ENCODE results near the gene PRPF6. TPM values are rescaled to one million over a fixed set of nuclear protein-coding genes. Genes with fewer than 3 reads are reported as not detected.
"Not testable (repeated sequence)": the region's sequence is repeated elsewhere in the genome, so short reads cannot be mapped to it uniquely, and the experiment has no call there.

PRPF6 gene
- total RNA-seq, 1 donor from 2014 or later: 49.0 TPM

DNA sequence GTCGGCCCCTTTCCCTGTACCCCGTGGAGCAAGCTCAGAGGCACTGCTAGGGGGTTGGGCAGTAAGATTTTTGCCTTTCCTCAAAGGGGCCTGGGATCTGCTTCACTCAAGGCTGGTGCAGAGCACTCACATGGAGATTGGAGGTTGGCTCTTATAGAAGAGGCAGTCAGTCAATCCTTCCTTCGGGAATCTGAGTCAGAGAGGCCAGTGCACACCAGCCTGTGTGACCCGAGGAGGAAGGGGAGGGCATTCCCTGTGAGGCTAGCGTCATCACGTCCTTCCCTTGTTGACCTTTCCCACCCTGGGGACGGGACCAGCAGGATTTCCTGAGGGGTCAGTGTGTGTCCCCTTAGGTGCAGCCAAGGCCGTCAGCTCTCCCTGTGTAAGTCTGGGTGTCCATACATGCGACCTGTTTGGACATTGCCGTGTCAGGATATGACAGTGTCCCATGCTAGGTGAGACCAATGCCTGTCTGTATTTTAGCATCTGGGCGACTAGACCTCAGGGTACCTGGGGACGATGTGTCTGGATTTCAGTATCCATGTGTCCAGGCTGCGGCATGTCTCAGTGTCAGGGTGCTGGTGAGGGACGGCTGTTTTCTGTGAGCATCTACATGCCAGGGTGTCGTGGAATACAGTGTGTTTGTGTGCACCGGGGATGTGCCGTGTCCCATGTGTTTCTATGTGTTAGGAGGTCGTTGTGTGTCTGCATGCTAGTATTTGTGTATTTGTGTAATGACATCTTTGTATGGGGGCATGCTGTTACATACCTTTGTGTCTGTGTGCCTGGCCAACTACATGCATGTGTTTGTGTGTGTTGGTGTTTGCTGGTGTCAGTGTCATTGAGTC lies 8.4 kb upstream of the PRPF6 start:
- DNase-seq (ENCODE audit: low read depth in 2 of 2): peak; percentile 77 to 81

DNA sequence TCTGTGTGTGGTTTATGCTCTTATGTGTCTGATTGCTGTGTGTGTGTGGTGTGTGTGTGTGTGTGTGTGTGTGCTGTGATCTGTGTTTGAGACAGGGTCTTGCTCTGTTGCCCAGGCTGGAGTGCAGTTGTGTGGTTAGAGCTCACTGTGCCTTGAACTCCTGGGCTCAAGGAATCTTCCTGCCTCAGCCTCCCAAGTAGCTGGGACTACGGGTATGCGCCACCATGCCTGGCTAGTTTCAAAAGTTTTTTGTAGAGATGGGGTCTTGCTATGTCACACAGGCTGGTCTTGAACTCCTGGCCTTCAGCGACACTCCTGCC lies 7.8 kb upstream of the PRPF6 start:
- DNase-seq (ENCODE audit: low read depth in 2 of 2): no peak

DNA sequence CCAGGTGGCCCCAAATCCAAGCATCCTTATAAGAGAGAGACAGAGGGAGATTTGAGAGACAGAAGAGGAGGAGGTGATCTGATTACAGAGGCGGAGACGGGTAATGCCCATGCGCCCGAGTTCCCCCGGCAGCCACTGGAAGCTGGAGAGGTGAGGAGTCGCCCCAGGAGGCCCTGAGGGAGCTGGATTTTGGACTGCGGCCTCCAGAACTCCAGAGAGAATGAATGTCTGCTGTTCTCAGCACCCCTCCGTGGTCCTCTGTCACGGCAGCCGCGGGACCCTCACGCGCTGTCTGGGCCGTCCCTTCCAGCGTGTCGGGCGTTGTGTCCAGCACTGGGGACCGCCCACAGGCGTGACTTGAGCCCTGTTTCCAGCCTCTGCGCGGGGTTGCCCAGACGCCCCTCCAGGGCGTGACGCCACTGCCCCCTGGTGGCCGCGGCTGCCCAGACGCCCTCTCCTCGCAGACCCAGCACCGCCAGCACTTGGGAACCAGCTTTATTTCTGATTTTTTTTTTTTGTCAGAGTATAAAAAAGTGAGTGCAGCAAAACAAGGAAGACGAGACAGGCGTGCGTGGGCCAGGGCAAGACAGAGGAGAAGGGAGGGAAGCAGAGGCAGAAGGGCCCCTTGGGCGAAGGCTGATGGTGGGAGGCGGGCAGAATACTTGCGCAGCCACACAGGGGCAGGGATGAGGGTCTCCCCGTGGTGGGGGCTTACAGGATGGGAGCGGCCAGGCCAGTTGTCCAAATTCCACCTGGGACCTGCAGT lies 7.1 kb upstream of the PRPF6 start:
- DNase-seq (ENCODE audit: low read depth in 2 of 2): peak; percentile 67 to 88

DNA sequence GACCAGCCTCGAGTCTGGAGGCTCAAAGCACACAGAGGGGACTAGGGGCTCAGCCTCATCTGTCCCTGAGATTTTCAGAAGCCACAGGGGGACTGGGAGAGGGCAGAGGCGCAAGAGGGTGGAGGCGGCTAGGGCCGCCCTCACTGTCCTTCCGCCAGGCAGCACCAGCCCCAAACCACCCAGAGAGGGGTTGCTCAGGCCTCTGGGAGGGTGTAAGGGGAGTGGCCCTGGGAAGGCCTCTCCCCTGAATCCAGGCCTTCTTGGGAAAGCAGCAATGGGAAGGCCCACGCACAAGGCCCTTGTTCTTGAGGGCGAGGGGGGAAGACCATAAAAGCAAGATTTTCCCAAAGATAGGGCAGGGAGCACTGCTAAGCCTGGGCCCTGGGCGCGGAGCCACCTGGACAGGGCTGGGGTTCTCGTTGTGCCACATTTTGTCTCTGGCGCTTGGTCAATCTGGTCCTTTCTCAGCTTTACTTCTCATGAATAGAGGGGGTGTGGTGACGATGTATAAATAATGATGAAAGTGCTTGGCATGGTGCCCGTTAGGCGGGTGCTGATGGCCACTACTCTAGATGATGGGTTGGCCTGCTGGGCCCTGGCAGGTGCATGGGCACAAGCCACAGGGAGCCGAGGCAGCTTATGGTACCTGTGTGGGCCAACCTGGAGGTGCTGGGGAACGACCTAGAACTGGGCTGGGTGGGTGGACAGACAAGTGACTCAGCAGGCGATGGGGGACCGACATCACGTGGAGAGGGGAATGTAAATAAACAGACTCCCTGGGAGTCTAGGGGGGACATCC lies 6.3 kb upstream of the PRPF6 start:
- DNase-seq (ENCODE audit: low read depth in 2 of 2): no peak

DNA sequence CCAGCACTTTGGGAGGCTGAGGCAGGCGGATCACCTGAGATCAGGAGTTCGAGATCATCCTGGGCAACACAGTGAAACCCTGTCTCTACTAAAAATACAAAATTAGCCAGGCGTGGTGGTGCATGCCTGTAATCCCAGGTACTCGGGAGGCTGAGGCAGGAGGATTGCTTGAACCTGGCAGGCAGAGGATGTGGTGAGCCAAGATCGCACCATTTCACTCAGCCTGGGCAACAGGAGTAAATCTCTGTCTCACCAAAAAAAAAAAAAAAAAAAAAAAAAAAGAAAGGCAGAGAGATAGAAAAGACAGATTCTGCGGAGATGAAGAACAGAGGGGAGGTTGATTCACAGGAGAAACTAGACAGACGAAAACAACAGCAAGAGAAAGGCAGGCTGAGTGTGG lies 4.4 kb upstream of the PRPF6 start:
- DNase-seq (ENCODE audit: low read depth in 2 of 2): not testable (repeated sequence)

DNA sequence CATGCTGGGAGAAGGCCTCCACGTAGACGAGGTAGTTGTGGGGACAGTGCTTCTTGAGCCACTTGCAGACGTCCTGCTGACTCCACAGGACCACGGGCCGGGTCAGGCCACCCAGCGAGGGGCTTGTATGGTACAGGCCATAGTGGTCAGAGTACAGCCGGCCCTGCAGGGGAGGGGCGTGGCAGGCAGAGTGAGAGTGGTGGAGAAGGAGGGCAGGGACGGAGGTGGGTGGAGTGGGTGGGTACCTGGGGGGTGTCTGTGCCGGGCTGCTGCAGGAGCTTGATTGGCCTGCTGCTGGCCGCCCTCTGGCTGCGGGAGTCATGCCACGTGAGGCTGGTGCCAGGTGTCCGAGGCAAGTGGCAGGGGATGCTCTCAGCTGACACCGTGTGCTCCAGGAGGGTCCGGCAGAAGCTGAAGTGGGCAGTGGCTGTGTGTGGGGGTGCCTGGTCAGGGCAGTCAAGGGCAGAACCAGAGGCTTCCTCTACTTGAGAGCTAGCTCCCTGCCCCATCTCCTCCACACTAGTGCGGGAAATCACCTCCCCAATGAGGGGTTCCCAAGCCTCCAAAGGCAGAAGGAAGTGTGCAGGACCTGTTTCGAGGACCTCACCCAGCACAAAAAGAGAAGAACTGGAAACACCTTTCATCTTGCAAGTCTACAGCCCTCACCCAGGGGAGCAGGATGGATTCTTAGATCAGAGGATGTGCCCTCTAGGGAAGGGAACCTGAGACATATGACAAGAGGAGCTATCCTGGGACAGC lies 3.8 kb upstream of the PRPF6 start:
- DNase-seq (ENCODE audit: low read depth in 2 of 2): no peak

DNA sequence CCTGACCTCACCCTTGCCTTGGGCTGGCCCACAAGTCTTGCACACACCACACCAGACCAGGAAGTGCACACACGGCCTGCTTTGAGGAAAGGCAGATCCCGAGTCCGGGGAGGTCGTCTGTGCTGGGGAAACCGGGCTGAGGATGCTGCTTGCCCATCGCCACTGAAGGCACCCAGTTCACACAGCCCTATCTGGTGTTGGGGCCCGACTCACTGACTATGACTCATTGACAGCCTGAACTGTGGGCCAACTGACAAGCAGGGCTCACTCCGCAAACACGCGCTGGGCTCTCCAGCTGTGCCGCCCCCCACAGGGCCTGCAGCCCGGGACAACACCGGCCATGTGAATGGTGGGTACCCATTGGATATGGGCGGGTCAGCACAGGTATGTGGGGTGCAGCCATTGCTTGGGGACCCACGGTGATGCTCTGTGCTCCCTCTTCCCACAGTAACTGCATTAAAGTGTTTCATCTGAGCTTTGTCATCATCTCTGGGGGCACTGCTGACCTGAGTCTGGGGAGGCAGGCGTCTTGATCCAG lies 3.1 kb upstream of the PRPF6 start:
- no peak for DNase-seq (ENCODE audit: low read depth in 2 of 2)

DNA sequence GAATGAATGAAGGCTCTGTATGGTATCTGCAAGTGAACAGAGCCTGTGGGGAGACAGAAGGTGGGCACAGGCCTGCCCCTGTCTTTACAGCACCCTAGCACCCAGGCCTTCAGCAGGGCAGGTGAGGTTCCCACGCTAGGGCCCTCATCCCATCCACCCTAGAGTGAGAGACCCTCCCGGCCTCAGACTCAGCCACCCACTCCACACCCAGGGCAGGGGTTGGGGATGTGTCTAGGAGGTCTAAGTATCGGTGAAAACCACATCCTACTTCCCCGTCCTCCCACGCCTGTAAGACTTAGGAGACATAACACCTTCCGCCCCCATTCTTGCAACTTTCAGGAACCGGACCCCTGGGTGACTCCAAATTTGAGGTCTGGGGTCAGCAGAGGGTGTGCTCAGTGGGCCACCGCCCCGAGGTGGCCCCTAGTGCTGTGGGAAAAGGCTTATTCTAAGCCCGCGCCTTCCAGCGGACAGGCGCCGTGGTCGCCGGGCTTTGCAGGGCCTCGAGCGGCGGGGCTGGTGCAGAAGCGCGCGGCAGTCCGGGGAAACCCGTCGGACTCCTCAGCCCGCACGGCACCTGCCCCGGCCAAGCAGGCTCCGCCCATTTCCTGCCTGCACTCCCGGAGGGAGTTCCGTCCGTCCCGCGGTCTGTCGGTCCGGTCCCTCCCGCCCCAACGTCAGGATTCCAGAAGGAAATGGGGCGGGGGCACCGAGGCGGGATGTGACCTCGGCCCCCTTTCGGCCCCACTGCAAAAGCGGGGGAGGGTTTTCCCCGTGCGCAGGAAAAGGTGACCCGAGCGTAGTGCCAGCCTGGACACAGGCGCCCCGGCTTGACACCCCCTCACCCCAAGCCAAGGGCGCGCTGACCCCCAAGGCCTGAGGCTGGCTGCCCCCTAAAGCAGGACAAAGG lies 2.4 kb upstream of the PRPF6 start:
- peak; percentile 39 to 58 for DNase-seq (ENCODE audit: low read depth in 2 of 2)

DNA sequence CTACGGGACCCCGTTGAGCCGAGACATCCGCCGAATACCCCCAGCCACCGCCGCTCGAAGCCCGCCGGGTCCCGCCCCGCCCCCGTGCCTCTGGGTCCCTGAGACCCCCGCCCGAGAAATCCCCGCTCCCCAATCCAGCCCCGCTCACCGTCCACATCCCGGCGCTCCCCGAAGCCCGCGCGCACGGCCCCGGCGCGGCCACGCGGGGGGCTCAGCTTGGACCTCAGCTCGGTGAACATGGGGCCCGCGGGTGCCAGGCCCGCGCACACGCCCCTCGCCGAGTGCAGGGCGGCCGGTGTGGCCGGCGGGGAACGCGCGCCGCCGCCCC lies 1.7 kb upstream of the PRPF6 start:
- no peak for DNase-seq (ENCODE audit: low read depth in 2 of 2)

DNA sequence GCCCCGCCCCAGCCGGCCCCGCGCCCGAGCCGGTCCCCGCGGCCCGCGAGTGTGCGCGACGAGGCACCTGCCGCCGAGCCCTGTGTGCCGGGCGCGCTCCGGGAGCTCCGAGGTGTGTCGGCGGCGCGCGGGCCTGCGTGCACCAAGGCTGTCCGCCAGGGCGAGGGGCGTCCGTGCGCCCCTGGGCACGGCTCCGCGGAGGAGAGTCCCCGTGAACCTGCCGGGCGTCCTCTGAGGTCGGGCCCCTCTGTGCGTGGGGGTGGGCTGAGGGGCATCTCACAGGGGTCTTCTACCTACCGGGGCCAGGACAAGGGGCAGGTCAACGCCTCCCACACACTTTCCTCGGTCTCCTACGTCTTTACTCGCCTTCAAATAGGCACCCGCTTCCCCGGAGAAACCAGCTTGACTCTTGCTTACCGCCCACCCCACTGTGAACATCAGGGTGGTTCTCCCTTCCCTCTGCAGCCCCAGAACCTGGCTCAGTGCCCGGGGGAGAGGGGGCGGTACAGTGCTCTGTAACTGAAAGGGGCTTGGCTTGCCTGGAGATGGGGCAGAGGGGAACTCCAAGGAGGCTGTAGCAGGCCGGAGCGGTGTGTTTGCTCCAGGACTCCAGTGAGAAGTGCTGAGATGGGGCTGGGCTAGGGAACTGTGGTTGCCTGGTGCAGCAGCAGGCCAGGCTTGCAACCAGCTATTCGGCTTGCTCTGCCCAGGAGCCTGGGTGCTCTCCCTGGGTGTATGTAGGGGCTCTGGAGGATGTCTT lies 1.2 kb upstream of the PRPF6 start, which contains the start of gene SAMD10:
SAMD10 (minus strand) TSS at position 86 of the 760 bp plus-strand sequence. CDS start 175 bp downstream, outside the sequence.
- peak in 1 of 2 donors; percentile 35 for DNase-seq (ENCODE audit: low read depth in 2 of 2)

DNA sequence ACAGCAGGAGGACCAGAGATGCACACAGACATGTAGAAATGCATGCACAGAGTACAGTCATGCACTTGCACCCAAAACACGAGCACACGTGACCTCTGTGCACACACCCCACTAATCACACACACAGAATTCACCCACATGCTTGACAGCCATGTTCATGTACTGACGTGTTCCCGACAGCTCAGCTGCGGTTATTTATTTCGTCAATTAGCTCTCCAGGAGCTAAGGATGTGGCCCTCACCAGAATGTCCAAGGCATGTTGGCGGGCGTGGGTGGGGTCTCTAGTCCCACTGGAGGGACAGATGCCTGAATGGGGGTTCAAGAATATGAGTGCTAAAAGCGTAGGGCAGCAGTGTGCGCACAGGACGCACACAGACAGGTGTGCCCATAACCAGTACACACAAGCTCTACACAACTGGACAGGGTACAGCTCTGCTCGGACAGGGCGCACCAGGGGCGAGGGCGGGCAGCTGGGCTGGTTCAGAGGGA lies 571 bp upstream of the PRPF6 start:
- no peak for DNase-seq (ENCODE audit: low read depth in 2 of 2)

DNA sequence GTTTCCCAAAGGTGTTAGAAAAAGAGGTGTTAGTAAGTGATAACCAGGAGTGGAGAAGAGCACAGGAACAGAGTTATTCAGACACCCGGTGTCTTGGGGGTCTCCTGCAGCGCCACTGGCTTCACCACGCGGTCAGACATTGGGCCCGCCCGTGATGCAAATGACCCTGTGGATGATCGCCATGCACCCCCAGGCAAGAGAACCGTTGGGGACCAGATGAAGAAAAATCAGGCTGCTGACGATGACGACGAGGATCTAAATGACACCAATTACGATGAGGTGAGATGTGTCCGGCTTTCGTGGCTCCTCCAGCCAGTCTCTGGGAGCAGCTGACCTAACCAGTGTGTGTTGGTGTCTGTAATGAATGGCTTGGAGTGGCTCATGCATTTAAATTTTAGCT lies 2.0 kb downstream of the PRPF6 start:
- DNase-seq (ENCODE audit: low read depth in 2 of 2): no peak

DNA sequence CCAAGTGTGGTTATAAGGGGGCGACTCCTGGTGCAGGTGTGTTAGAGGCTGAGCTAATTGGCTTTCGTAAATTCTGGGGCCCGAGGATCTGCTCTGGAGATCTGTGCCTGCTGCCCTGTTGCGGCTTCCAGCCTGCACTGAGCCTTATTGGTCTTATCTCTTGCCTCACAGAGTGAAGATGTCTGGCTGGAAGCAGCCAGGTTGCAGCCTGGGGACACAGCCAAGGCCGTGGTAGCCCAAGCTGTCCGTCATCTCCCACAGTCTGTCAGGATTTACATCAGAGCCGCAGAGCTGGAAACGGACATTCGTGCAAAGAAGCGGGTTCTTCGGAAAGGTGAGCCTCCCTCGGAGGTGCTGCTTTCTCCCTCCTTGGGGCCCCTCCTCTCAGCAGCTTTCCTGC lies 20.0 kb downstream of the PRPF6 start:
- DNase-seq (ENCODE audit: low read depth in 2 of 2): no peak

DNA sequence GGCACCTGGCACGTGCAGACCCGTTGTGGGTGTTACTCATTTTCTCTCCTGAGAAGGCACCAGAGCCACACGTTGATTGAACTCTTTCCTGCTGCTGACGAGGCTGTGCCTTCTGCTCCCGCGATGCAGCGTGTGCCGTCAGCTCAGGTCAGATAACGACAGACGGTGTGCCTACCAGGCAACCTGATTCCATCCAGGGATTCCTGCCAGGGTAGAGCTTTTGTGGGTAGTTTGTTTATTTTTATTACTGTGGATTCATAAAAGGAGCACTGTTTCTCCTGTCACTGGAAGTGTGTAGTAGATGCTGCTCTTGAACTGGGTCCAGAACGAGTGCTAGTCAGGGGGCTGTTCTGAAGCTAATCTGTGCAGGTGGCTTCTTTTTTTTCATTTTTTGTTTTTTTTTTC lies 20.7 kb downstream of the PRPF6 start:
- DNase-seq (ENCODE audit: low read depth in 2 of 2): no peak

DNA sequence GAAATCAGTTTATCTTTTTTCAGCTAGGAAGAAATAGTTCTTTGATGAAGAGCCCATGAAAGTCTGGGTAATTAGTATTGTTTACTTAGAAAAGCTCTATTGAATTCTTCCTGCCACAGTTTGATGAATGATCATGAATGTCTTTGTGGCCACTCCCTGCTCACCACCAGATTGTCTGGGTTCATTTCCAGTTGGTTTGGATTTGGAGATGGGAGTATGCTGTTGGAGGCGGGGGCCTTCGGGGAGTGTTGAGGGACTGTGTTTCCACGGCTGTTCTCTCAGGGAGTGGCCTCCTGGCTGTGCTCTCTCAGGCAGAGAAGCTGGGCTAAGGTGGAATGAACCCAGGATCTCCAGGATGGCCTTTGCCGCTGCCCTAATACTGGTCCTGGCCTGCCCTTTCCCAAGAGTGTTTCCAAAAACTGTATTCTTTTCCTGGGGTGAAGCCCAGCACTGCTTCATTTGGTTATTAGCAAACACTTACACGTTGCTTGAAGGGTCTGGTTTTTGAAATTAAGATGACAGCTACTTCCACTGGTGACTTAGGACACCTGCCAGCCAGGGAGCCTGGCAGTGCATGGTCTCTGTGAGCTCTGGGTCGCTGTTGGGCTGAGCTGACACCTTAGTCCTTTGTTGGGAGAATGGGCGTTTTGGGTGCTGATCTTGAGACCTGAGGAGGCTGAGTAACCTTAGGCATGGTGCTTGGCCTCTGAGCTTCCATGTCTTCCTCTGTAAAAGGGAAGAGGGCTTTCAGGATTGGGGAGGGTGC lies 23.2 kb downstream of the PRPF6 start:
- DNase-seq (ENCODE audit: low read depth in 2 of 2): no peak

DNA sequence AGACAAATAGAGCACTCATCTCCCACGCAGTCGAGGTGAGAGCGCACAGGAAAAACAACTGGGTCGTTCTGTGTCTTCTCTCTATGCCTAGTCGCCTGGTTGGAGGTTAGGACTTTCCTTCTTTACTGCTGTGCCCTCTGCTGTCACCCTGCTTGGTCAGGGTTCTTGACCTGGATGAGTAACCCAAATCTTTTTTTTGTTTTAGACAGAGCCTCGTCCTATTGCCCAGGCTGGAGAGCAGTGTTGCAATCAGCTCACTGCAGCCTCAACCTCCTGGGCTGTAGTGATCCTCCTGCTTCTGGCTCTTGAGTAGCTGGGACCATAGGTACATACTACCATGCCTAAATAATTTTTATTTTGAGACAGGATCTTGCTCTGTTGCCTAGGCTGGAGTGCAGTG lies 24.5 kb downstream of the PRPF6 start:
- DNase-seq (ENCODE audit: low read depth in 2 of 2): no peak

DNA sequence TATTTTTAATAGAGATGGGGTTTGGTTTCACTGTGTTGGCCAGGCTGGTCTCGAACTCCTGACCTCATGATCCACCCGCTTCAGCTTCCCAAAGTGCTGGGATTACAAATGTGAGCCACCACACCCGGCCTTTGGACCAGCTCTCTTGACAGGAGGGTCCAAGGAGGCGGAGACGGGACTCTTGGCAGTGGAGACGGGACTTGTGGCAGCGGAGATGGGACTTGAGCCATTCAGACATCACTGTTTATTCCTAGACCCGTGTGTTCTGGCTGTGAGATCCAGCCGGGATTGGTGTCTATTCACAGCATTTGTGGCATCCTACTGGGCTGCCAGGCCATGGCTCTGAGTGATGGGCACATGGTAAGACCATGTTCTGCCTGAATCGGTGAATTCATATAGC lies 25.6 kb downstream of the PRPF6 start:
- DNase-seq (ENCODE audit: low read depth in 2 of 2): no peak

DNA sequence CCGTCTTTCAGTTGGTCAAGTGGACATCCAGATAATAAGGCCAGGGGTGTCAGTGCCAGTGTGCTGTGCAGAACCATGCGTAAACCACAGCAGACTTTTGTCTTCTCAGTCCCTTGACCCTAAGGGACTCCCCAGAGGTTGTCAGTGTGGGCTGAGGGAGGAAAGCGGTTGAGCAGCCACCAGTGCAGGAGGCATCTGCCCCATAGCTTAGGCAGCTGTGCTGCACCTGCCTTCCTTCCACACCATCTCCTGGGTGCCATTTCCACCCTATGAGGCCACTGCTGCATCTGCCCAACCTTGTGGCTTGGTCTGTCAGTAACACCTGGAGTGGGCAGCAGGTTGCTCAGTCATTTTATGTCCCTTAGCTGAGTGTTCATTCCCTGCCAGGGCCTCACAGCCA lies 26.0 kb downstream of the PRPF6 start:
- DNase-seq (ENCODE audit: low read depth in 2 of 2): no peak

All from dermis microvascular lymphatic vessel endothelial cell (primary cell).